GM18867 (cell line): ENCODE results near the gene EMX2.

ENCODE experiments used
- ATAC-seq: cut with Tn5 transposase; IDR thresholded peaks from one replicate; pipeline ENCODE4 v1.9.1; 2021; ENCODE audit warnings: mild to moderate bottlenecking, moderate library complexity; ENCODE audit not compliant: unreplicated experiment

The EMX2 gene

DNA sequence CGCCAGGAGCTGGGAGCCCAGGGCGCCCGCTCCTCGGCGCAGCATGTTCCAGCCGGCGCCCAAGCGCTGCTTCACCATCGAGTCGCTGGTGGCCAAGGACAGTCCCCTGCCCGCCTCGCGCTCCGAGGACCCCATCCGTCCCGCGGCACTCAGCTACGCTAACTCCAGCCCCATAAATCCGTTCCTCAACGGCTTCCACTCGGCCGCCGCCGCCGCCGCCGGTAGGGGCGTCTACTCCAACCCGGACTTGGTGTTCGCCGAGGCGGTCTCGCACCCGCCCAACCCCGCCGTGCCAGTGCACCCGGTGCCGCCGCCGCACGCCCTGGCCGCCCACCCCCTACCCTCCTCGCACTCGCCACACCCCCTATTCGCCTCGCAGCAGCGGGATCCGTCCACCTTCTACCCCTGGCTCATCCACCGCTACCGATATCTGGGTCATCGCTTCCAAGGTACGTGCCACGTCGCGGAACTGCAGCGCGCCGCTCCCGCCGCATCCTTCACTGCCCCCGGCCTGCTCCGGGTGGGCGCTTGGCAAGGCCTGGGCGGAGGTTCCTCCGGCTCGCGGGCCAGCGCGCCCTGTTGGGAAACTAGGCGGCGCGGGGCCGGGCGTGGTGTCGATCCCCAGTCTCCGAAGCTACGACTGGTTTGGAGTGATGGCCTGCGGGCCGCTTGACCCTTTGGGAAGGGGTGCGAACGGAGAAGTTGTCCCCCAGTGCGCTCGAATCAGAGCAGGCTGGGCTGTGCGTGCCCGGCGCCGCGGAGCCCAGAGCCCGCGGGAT lies 868 bp downstream of the EMX2 start:
- ATAC-seq = no peak

GRCh38 chr10:117544004-117544701 lies 1.6 kb downstream of the EMX2 start:
- no peak for ATAC-seq

GRCh38 chr10:117544711-117545140 lies 2.2 kb downstream of the EMX2 start:
- ATAC-seq = no peak

DNA sequence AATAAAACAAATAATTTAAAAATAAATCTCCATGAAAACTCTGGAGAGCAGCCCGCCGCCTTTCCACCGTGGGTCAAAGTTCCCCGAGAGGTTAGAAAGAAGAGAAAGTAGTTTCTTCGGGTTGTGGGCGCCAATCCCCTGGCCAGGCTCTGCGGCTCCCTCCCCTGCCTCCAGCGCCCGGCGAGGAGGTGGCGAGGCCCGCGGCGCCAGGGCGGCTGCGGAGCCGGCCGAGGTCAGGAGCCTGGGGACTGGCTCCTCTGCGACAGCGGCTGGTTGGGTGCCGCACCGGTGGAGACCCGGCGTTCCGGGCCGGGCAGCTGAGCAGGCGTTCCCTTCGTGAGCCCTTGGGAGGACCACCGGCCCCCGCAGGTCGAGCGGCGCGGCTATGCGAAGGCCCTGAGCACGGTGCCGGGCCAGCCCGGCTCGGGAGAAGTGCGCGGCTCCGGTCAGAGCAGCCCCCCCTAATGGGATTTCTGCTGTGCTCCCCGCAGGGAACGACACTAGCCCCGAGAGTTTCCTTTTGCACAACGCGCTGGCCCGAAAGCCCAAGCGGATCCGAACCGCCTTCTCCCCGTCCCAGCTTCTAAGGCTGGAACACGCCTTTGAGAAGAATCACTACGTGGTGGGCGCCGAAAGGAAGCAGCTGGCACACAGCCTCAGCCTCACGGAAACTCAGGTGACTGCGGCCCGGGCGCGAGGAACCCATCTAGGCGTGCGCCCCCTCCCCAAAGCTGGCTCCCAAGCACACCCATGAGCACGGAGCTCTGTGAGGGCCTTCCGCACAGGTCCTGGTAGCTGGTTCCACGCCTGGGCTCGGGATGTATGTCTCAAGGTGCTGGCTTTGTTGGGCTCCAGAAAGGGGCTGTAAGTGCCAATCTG lies 2.8 kb downstream of the EMX2 start:
- no peak for ATAC-seq

DNA sequence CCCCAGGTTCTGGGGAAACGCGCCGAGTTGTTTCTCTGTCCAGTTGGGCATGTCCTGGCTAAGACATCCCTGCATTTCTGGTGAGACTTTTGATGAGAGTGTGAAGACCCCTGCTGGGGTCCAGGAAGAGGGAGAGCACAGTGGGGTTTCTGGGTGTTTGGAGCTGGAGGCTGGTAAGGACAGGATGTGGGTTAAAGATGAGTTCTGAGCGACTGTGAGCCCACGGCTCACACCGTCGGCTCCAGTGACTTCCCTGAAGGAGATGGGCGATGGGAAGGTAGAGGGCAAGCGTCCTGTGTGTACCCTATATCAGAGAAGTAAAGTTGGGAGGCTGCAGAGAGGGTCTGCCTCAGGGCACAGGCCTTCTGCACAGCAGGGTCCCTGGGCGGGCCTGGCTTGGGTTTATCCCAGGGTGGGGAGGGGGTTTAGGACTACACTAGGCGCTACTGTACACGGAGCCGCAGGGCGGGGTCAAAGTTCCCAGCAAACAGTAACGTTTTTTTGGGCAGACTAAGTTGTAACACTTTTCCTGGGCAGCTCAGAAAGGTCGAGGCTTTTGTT lies 3.6 kb downstream of the EMX2 start:
- ATAC-seq = no peak

- no peak for ATAC-seq
Observed at GRCh38 chr10:117546581-117547015, 4.1 kb downstream of the EMX2 start.

GRCh38 chr10:117547016-117547715 lies 4.6 kb downstream of the EMX2 start:
- ATAC-seq = no peak

DNA sequence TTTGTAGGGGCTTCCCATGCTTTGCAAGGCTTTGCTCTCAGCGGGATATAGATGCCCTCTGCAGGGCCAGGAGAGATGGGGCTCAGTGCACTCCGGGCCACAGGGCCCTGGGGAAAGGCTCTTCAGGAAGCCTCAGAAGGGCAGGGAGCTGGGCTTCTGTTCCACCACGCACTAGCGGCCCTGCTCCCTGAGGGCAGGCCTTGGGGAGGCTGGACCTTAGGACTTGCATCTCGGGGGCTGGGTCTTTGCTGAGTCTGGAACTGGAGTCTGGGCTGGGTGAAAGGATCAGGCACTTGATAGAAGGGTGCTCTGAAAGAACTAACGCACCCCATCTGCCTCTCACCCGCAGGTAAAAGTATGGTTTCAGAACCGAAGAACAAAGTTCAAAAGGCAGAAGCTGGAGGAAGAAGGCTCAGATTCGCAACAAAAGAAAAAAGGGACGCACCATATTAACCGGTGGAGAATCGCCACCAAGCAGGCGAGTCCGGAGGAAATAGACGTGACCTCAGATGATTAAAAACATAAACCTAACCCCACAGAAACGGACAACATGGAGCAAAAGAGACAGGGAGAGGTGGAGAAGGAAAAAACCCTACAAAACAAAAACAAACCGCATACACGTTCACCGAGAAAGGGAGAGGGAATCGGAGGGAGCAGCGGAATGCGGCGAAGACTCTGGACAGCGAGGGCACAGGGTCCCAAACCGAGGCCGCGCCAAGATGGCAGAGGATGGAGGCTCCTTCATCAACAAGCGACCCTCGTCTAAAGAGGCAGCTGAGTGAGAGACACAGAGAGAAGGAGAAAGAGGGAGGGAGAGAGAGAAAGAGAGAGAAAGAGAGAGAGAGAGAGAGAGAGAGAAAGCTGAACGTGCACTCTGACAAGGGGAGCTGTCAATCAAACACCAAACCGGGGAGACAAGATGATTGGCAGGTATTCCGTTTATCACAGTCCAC lies 5.4 kb downstream of the EMX2 start:
- no peak for ATAC-seq

DNA sequence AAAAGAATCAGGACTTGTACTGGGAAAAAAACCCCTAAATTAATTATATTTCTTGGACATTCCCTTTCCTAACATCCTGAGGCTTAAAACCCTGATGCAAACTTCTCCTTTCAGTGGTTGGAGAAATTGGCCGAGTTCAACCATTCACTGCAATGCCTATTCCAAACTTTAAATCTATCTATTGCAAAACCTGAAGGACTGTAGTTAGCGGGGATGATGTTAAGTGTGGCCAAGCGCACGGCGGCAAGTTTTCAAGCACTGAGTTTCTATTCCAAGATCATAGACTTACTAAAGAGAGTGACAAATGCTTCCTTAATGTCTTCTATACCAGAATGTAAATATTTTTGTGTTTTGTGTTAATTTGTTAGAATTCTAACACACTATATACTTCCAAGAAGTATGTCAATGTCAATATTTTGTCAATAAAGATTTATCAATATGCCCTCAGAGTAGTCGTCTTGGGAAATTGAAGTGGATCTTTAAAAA lies 6.6 kb downstream of the EMX2 start:
- no peak for ATAC-seq

- ATAC-seq = no peak
Observed at GRCh38 chr10:117550076-117550475, 7.5 kb downstream of the EMX2 start.

DNA sequence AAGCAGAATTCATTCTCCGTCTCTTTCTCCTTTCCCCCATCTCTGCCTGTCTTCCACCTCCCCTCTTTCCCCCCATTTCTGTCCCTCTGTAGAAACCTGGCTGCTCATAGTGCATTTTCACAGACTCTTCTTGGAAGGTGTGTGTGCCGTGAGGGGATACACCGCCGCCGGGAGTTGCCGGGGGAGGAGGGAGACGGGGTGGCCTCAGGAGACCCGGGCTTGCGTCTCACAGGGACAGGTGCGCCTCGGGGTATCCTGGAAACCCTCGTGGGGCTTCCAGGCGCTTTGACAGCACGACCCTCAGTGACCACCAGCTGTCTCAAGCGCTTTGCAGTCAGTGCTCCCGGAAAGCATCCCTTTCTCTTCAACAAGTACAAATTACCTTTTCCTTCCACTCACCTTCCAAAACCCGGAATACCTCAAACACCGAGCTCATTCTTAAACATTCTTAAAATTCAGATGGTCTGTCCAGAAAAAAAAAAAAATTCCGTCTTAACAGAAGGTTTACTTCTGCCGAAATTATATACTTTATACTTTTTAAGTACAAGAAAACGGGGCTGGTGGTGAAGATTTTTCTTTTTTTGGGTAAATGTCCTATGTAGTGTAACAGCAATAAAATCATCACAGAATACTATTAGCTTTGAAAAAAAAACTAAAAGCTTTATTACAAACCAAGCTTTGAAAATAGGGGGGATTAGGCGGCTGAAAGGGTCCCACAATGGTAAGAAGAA lies 8.2 kb downstream of the EMX2 start:
- no peak for ATAC-seq

DNA sequence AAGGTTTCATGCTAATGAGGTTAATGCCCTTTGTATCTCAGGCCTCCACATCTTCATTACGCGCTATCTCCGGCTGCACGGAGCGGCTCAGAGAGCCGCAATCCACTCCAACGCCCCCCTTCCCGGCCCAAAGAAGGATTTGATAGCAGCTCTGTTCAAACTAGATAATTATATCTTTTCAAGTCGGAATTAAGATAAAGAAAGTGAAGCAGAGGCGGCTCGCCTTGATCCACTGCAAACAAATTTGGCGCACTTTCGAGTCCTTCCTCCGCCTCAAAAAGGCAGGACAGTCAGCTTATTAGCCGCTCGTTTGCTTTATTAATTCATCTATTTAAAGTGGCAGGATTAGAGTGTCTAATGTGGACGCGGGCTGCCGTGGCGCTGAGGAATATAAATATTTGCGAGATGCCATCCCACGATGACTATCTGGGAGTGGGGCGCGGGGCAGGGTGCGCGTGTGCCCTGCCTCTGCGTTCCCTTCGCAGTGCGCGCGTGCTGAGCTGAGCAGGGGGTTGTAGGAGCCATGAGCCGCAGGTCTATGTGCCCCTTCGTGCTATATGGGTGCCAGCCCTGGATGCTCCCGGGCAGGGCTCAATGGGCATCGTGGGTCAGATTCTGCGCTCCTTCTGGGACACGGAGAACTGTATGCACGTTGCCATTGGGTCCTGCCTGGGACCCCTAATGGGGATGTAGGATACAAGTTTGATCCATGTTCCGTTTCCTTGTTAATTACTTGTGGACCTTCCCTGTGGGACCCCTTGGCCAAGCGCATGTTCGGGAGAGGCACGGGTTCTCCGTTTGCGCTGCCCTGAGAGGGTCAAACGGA lies 9.0 kb downstream of the EMX2 start:
- ATAC-seq = no peak

DNA sequence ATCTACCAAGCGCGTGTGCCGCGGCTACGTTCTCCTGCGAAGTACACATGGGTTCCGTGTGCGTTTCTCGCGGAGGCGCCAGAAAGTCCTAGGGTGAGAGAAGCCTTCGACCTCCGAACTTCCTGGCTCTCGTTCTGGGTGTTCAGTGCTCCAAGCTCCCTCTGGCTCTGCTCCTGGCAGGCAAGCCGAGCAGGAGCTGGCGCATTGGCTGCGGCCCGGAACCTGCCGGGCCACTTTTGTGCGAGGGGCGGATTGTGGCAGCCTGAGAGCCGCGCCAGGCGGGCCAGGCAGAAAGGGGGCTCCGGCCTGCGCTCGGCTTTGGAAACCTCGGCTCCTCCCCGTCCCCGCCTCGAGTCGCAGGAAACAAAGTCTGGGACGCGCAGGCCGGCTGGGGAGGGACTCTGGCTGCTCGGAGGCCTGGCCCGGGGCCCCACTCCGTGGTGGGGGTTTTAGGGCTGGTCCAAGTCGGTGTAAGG lies 9.6 kb downstream of the EMX2 start:
- no peak for ATAC-seq

- no peak for ATAC-seq
Observed at GRCh38 chr10:117552701-117553141, 10.2 kb downstream of the EMX2 start.

GRCh38 chr10:117553142-117553814 lies 10.7 kb downstream of the EMX2 start:
- no peak for ATAC-seq

DNA sequence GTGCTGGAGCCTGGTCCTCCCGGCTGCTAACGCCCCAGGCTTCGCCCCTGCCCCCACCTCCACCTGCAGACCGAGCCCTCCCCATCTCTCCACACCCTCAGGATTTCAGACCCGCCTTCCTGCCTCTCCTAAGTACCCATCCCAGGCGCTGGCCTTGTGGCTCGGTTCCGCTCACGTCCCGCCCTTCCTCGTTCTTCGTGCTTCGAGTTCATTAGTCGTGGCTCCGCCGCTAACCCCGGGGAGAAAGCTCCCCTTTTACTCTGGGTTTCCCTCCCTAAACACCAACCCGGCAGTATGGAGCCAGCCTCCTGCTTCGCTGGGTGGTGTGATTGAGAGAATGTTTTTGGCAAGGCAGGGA lies 11.2 kb downstream of the EMX2 start:
- no peak for ATAC-seq

- ATAC-seq = no peak
Observed at GRCh38 chr10:117554241-117554814, 11.8 kb downstream of the EMX2 start.
